Effector memory CD8-positive, alpha-beta T cell (primary cell): ENCODE data around the gene RAI1.

Experiments
- ATAC-seq: fragments of 150-1000 bp; cut with Tn5 transposase; replicated peaks from 2 replicates; pipeline ENCODE4 v1.10.0; 2021; ENCODE audit warnings: mild to moderate bottlenecking, moderate library complexity
- DNase-seq, 3 experiments: peaks; one replicate each; pipeline ENCODE4 v3.0.0; 2021
- H3K27ac Mint-ChIP-seq, 2 donors: one replicate each; pipeline ENCODE4 v1.8.0; 2022; ENCODE audit warnings: mild to moderate bottlenecking in 2 of 2, mixed read lengths in 2 of 2, moderate library complexity in 2 of 2
- H3K27me3 Mint-ChIP-seq, 2 donors: one replicate each; pipeline ENCODE4 v1.8.0; 2022; ENCODE audit warnings: mixed read lengths in 2 of 2
- H3K36me3 Mint-ChIP-seq: one replicate; pipeline ENCODE4 v1.8.0; 2022; ENCODE audit warnings: mild to moderate bottlenecking, moderate library complexity, mixed read lengths; ENCODE audit not compliant: insufficient read depth
- H3K4me1 Mint-ChIP-seq, 2 donors: one replicate each; pipeline ENCODE4 v1.8.0; 2022; ENCODE audit warnings: low read depth in 2 of 2, mixed read lengths in 2 of 2
- H3K4me3 Mint-ChIP-seq, 2 donors: one replicate each; pipeline ENCODE4 v1.8.0; 2022; ENCODE audit warnings: mild to moderate bottlenecking in 2 of 2, mixed read lengths in 2 of 2, moderate library complexity in 2 of 2
- H3K9me3 Mint-ChIP-seq, 2 donors: one replicate each; pipeline ENCODE4 v1.8.0; 2022; ENCODE audit warnings: mixed read lengths in 2 of 2

The RAI1 gene

GRCh38 chr17:17859909-17860765, 178.9 kb downstream of the RAI1 start:
- peak overlapping the region in 1 of 2 donors; percentile 21 for H3K27ac Mint-ChIP-seq
- peak; percentile 98 for ATAC-seq

GRCh38 chr17:17860766-17861107, 179.5 kb downstream of the RAI1 start:
- peak overlapping the region; percentile 6 to 21 for H3K27ac Mint-ChIP-seq

More at GRCh38 chr17:17859909-17860765, 178.9 kb downstream of the RAI1 start:
- Mint-ChIP-seq H3K4me1 (peaks cover 8 to 10% of the 10 kb centered on the region in 2 donors), H3K27me3 (no peaks in the 10 kb centered on the region), H3K9me3 (no peaks in the 10 kb centered on the region), H3K4me3 (no peak overlapping the region), H3K36me3 (peaks cover 3% of the 10 kb centered on the region)
- DNase-seq = peak; percentile 62 to 73 (median 71)

More at GRCh38 chr17:17860766-17861107, 179.5 kb downstream of the RAI1 start:
- Mint-ChIP-seq H3K4me3 (no peak overlapping the region), H3K4me1 (peaks cover 7 to 8% of the 10 kb centered on the region in 2 donors), H3K27me3 (no peaks in the 10 kb centered on the region), H3K9me3 (no peaks in the 10 kb centered on the region), H3K36me3 (peaks cover 3% of the 10 kb centered on the region)
- DNase-seq (no peak), ATAC-seq (no peak)
